Gastrocnemius medialis (tissue), 4 donors: ENCODE data around the gene MBD5. TPM values are rescaled to one million over a fixed set of nuclear protein-coding genes. Genes with fewer than 3 reads are reported as not detected.

ENCODE experiments used
- ATAC-seq, 2 donors: fragments of 150-250 bp; one replicate each; pipeline ENCODE4 v1.9.1; 2016
- DNase-seq, 2 donors: peaks; one replicate each; pipeline ENCODE4 v3.0.0-alpha.2; 2019
- H3K27ac ChIP-seq, 4 donors: fragments of 200-600 bp; sonication (generic); 1 replicate in 1 of 4; 2 replicates in 3 of 4; pipeline ENCODE4 v1.5.1; 2016 to 2018; ENCODE audit warnings: mild to moderate bottlenecking in 2 of 4, moderate library complexity in 1 of 4
- H3K27me3 ChIP-seq, 3 donors: fragments of 200-600 bp; sonication (generic) in 2 of 3; 1 replicate in 1 of 3; 2 replicates in 2 of 3; pipeline versions ENCODE4 v1.5.1 to v1.6.0; 2016 to 2019; ENCODE audit warnings: mild to moderate bottlenecking in 1 of 3, moderate library complexity in 1 of 3
- H3K36me3 ChIP-seq, 2 donors: fragments of 200-600 bp; sonication (generic) in 1 of 2; one replicate each; pipeline ENCODE4 v1.5.1; 2017 to 2018
- H3K4me1 ChIP-seq, 2 donors: fragments of 200-600 bp; sonication (generic) in 1 of 2; one replicate each; pipeline ENCODE4 v1.5.1; 2016 to 2017; ENCODE audit warnings: mild to moderate bottlenecking in 2 of 2
- H3K4me3 ChIP-seq, 4 donors: fragments of 200-600 bp; sonication (generic) in 3 of 4; 1 replicate in 1 of 4; 2 replicates in 3 of 4; pipeline ENCODE4 v1.5.1; 2016 to 2019; ENCODE audit warnings: mild to moderate bottlenecking in 2 of 4
- H3K9me3 ChIP-seq, 3 donors: fragments of 200-600 bp; sonication (generic) in 2 of 3; 1 replicate in 1 of 3; 2 replicates in 2 of 3; pipeline ENCODE4 v1.5.1; 2016 to 2019
- CTCF ChIP-seq, 5 experiments: fragments of 450-650 bp in 3 of 5; fragments of 200-600 bp in 2 of 5; sonication (generic) in 2 of 5; IDR thresholded peaks in 4 of 5; conservative IDR thresholded peaks in 1 of 5; 1 replicate in 4 of 5; 2 replicates in 1 of 5; pipeline ENCODE4 v1.5.1; 2016 to 2019; ENCODE audit warnings: antibody characterized with exemption in 5 of 5, mild to moderate bottlenecking in 3 of 5, moderate library complexity in 3 of 5
- POLR2A ChIP-seq, 2 donors: fragments of 450-650 bp; IDR thresholded peaks; one replicate each; pipeline ENCODE4 v1.6.1; 2017; ENCODE audit warnings: antibody characterized with exemption in 2 of 2, mild to moderate bottlenecking in 2 of 2, moderate library complexity in 2 of 2
- in situ Hi-C, 4 donors: fragments of 200-750 bp; cut with MboI; loops; one replicate each; pipeline versions ENCODE4 v1.15.0 to v1.8.0; 2017; ENCODE audit warnings: low sequenced_read_pairs in 4 of 4
- intact Hi-C: fragments of 100-400 bp; cut with DNase I; formaldehyde crosslinking; loops from one replicate; pipeline ENCODE4 v1.15.1; 2023; ENCODE audit warnings: low total_unique reads
- total RNA-seq, 4 donors: library from RNA; depleted of rRNA; stranded (reverse); fragments of >200 nt; gene quantifications; one replicate each; pipeline versions ENCODE4 v1.1.0 to v1.2.3, GENCODE V29; 2016

Gene MBD5
- total RNA-seq, 4 donors from 2014 or later = 15.2 to 27.2 (median 15.5) TPM

GRCh38 chr2:148528356-148529064 lies 507.6 kb downstream of the MBD5 start:
- H3K9me3 ChIP-seq = no peaks in the 10 kb centered on the region
- in situ Hi-C loops (no loop called here), intact Hi-C loops (no loop called here)
- no peak overlapping the region for H3K27ac ChIP-seq
- TF ChIP-seq CTCF (IDR thresholded peaks at IDR 0.05 in 4 of 5, conservative IDR thresholded peaks at IDR 0.05 in 1 of 5) (no peak), POLR2A (IDR thresholded peaks at IDR 0.05) (no peak)
- H3K4me1 ChIP-seq = no peaks in the 10 kb centered on the region
- H3K36me3 ChIP-seq = no peaks in the 10 kb centered on the region
- DNase-seq (no peak), ATAC-seq (no peak)
- no peak overlapping the region for H3K4me3 ChIP-seq
- H3K27me3 ChIP-seq = no peaks in the 10 kb centered on the region

GRCh38 chr2:148529745-148530144 lies 508.9 kb downstream of the MBD5 start:
- Histone ChIP-seq H3K4me3 (no peak overlapping the region), H3K27me3 (no peaks in the 10 kb centered on the region), H3K36me3 (no peaks in the 10 kb centered on the region), H3K9me3 (no peaks in the 10 kb centered on the region), H3K27ac (no peak overlapping the region), H3K4me1 (no peaks in the 10 kb centered on the region)
- ATAC-seq (no peak), DNase-seq (no peak)
- intact Hi-C loops (no loop called here), in situ Hi-C loops (no loop called here)
- TF ChIP-seq CTCF (IDR thresholded peaks at IDR 0.05 in 4 of 5, conservative IDR thresholded peaks at IDR 0.05 in 1 of 5) = no peak
- TF ChIP-seq POLR2A (IDR thresholded peaks at IDR 0.05) = no peak

GRCh38 chr2:148530350-148530749 lies 509.5 kb downstream of the MBD5 start:
- H3K4me3 ChIP-seq = no peak overlapping the region
- no peaks in the 10 kb centered on the region for H3K4me1 ChIP-seq
- H3K27ac ChIP-seq = no peak overlapping the region
- H3K36me3 ChIP-seq = no peaks in the 10 kb centered on the region
- H3K27me3 ChIP-seq = no peaks in the 10 kb centered on the region
- no peak for TF ChIP-seq CTCF (IDR thresholded peaks at IDR 0.05 in 4 of 5, conservative IDR thresholded peaks at IDR 0.05 in 1 of 5)
- TF ChIP-seq POLR2A (IDR thresholded peaks at IDR 0.05) = no peak
- no peak for ATAC-seq
- in situ Hi-C loops (no loop called here), intact Hi-C loops (no loop called here)
- no peaks in the 10 kb centered on the region for H3K9me3 ChIP-seq
- DNase-seq = no peak

- Histone ChIP-seq H3K9me3 (no peaks in the 10 kb centered on the region), H3K36me3 (no peaks in the 10 kb centered on the region), H3K4me3 (no peak overlapping the region), H3K4me1 (no peaks in the 10 kb centered on the region), H3K27me3 (no peaks in the 10 kb centered on the region), H3K27ac (no peak overlapping the region)
- in situ Hi-C loops = no loop called here
- ATAC-seq (no peak), DNase-seq (no peak)
- intact Hi-C loops = no loop called here
- no peak for TF ChIP-seq CTCF (IDR thresholded peaks at IDR 0.05 in 4 of 5, conservative IDR thresholded peaks at IDR 0.05 in 1 of 5)
- TF ChIP-seq POLR2A (IDR thresholded peaks at IDR 0.05) = no peak
Observed at GRCh38 chr2:148531235-148531634, 510.3 kb downstream of the MBD5 start.
